GM21381 (cell line): ENCODE results near the gene HDDC3.

ENCODE experiments used
- ATAC-seq: cut with Tn5 transposase; IDR thresholded peaks from one replicate; pipeline ENCODE4 v1.9.1; 2021; ENCODE audit warnings: mild to moderate bottlenecking, moderate library complexity; ENCODE audit not compliant: unreplicated experiment

HDDC3 gene

GRCh38 chr15:90892498-90893174, 39.7 kb downstream of the HDDC3 start:
- ATAC-seq = no peak

DNA sequence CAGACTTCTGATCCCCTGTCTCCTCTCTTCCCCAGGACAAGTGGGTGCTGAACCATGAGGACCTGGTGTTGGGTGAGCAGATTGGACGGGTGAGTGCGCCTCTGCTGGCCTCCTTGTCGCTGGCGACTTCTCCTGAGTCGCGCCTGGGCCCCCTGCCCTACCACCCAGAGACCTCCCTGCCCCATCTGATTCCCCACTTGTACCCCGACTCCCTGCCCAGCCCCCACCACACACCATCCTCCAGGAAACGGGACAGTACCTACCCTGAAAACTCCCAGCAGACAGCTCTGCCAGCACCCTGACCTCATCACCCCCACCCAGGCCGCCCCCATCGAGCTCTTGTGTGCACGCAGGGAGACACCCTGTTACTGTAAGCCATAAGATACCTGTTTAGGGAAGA, 40.3 kb downstream of the HDDC3 start:
- ATAC-seq = no peak

GRCh38 chr15:90891346-90891949, 40.9 kb downstream of the HDDC3 start:
- ATAC-seq = no peak

DNA sequence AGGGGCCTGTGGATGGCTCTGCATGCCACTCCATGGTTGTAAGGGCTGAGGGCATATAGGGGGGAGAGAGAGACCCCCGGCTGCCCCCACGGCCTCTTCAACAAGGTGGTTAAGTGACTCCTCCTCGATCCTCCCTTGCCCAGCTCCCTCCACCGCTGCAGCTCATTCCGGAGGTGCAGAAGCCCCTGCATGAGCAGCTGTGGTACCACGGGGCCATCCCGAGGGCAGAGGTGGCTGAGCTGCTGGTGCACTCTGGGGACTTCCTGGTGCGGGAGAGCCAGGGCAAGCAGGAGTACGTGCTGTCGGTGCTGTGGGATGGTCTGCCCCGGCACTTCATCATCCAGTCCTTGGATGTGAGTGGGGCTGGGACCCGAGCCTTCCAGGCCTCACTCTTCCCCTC, 41.5 kb downstream of the HDDC3 start:
- no peak for ATAC-seq

DNA sequence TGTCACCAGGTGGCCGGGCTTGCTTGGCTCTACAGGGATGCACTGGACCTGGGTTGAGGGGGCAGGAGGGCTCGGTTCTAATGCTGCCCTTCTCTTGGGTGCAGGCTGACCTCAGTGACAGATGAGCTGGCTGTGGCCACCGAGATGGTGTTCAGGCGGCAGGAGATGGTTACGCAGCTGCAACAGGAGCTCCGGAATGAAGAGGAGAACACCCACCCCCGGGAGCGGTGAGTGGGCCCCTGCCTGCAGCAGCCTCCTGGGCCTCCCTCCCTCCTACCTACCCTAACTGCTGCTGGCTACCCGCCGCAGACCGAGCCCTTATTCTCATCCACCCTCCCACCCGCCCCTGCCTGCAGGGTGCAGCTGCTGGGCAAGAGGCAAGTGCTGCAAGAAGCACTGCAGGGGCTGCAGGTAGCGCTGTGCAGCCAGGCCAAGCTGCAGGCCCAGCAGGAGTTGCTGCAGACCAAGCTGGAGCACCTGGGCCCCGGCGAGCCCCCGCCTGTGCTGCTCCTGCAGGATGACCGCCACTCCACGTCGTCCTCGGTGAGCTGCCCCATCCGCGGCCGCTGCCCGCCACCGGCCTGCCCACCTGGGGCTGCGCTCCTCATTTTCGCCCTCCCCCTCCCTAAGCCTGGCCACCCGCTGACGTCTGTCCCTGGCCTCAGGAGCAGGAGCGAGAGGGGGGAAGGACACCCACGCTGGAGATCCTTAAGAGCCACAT, 42.5 kb downstream of the HDDC3 start:
- ATAC-seq = no peak

DNA sequence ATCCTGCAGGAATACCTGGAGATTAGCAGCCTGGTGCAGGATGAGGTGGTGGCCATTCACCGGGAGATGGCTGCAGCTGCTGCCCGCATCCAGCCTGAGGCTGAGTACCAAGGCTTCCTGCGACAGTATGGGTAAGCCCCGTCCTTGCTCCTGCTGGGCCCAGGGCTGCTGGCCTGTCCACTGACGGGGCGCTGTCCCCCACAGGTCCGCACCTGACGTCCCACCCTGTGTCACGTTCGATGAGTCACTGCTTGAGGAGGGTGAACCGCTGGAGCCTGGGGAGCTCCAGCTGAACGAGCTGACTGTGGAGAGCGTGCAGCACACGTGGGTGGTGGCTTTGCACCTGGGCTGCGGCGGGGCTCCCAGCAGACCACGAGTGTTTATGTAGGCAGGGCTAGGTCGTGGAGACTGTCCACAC, 43.0 kb downstream of the HDDC3 start:
- no peak for ATAC-seq

DNA sequence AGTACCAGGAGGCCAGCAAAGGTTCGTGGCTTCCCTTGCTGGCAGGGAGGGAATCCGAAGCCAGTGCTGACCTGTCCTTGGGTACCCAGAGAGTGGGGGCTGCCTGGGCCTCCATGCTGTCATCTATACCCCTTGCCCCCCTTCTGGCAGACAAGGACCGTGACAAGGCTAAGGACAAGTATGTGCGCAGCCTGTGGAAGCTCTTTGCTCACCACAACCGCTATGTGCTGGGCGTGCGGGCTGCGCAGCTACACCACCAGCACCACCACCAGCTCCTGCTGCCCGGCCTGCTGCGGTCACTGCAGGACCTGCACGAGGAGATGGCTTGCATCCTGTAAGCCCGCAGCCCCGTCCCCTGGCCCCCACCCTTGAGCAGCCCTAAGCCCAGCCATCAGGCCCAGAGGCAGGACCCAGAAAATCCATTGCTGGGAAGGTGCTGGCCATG, 45.3 kb downstream of the HDDC3 start:
- no peak for ATAC-seq

- ATAC-seq = no peak
Measured at GRCh38 chr15:90886291-90886614, 46.1 kb downstream of the HDDC3 start.

GRCh38 chr15:90885432-90886290, 46.7 kb downstream of the HDDC3 start:
- ATAC-seq = peak; percentile 43

- no peak for ATAC-seq
Measured at GRCh38 chr15:90884719-90885431, 47.5 kb downstream of the HDDC3 start.

- no peak for ATAC-seq
Measured at GRCh38 chr15:90883976-90884718, 48.2 kb downstream of the HDDC3 start, which contains the start of gene FES. Gene FES (plus strand): TSS chr15:90884504. CDS start chr15:90885046, 542 bp downstream.

GRCh38 chr15:90883526-90883975, 48.8 kb downstream of the HDDC3 start:
- ATAC-seq = no peak

GRCh38 chr15:90882781-90883525, 49.4 kb downstream of the HDDC3 start:
- no peak for ATAC-seq

DNA sequence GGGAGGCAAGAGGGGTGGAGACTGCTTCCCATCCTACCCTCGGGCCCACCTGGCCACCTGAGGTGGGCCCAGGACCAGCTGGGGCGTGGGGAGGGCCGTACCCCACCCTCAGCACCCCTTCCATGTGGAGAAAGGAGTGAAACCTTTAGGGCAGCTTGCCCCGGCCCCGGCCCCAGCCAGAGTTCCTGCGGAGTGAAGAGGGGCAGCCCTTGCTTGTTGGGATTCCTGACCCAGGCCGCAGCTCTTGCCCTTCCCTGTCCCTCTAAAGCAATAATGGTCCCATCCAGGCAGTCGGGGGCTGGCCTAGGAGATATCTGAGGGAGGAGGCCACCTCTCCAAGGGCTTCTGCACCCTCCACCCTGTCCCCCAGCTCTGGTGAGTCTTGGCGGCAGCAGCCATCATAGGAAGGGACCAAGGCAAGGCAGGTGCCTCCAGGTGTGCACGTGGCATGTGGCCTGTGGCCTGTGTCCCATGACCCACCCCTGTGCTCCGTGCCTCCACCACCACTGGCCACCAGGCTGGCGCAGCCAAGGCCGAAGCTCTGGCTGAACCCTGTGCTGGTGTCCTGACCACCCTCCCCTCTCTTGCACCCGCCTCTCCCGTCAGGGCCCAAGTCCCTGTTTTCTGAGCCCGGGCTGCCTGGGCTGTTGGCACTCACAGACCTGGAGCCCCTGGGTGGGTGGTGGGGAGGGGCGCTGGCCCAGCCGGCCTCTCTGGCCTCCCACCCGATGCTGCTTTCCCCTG, 50.2 kb downstream of the HDDC3 start:
- ATAC-seq = no peak

- ATAC-seq = no peak
Measured at GRCh38 chr15:90881181-90881977, 51.0 kb downstream of the HDDC3 start.

DNA sequence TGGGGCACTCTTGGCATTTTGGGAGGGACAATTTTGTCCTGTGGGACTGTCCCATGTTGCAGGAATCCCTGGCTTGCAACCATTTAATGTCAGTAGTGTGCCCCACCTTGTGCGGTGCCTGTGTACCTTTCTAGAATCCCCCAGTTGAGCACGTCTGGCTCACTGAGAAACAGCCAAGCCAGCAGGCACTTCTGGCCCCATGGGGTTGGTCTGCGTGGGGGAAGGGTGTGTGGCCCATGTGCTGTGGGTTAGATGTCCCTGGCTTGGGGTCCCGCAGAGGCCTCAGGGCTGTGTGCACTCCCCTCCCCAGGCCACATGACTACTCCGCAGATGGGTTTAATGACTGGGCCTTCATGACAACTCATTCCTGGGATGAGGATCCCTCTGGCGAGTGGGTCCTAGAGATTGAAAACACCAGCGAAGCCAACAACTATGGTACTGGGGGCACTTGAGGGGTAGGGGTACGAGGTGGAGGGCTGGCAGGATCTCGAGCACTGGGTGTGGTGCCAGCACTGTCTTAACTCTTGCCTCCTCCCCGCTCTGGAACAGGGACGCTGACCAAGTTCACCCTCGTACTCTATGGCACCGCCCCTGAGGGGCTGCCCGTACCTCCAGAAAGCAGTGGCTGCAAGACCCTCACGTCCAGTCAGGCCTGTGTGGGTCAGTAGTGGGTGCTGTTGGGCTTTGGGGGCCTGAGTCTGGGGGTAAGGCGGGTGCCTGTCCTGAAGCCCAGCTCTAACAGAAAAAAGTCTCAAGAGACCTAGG, 51.8 kb downstream of the HDDC3 start:
- no peak for ATAC-seq
